GDM1 (cell line): ENCODE measurements around the gene KRTAP6-2.

Experiments
- DNase-seq: peaks from one replicate; lab custom pipeline; 2025; lab: John Stamatoyannopoulos, UW

Gene KRTAP6-2, protein sequence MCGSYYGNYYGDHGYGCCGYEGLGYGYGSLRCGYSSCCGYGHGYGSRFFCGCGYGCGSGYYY

DNA sequence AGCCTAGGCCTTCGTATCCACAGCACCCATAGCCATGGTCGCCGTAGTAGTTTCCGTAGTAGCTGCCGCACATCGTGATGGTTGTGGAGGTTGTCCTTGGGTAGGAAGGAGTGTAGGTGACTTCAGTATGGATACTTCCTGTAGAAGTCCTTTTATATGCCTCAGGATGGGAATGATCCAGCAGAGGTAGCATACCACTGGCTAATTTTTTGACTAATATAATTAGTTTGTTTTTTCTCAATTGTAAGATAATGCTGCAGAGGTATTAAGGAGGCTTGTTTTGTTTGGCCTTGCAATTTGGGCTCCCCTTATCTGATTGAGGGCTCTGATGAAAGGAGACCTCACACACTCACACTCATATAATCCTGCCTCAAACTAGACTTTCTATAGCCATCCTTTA lies at the start of gene KRTAP6-2:
TSS of gene KRTAP6-2 (minus strand) at position 101 of the 400 bp plus-strand sequence. CDS start at position 73, 28 bp downstream.
- no peak for DNase-seq

DNA sequence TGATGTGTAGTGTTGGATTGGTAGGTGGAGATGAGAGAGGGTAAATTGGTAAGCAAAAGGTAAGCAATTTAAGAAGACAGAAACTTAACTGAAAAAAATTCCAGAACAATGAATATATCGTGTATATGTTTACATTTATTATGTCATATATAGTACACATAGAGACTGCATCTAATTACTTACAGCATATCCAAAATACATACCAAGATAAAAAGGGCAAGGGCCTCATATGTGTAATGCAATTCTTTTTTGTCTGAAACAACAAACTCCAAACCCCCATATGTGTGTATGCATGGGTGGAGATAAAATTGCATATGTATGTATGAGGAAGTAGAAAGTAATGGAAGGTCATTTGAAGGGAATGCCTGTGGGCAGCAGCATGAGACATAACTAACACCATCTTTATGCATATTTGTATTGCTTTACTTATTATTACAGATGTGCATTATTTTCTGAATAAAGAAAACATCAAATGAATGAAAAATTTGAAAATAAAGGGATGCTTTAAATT lies 48.3 kb upstream of the KRTAP6-2 start:
- no peak for DNase-seq

DNA sequence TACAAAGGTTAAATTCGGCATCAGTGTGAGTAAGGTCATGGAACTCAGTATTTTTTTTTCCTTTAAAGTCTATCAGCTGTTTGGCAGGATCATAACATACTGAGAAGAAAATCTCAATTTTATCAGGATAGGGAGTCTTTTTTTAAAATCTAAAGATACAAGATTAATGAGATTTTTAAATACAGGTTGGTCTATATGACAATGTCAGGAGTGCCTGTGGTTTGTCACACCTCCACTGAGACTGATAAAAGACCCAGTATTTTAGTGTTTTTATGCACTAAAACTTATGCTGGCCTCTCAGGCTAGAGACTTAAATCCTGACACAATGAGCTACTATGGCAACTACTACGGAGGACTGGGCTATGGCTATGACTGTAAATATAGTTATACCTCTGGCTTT lies 43.9 kb upstream of the KRTAP6-2 start, which contains the start of gene KRTAP20-3:
TSS of gene KRTAP20-3 (plus strand) at position 301 of the 400 bp plus-strand sequence.
- DNase-seq: no peak

DNA sequence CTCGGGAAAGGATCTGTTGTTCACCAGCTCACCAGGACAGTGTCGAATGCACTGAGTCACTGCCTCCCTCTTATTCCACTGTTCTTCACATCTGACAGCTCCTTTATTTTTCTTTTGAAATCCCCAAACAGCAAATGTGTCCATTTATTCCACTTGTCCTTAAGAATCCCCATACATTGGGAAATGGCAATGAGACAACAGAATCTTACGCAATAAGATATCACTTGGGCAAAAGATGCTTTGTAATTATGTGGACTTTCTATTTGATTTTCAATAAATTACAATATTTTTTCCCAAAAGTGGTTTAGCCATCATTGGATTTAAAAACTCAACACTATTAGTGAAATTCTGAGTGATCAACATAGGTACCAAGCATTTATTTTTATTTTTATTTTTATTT lies 40.0 kb upstream of the KRTAP6-2 start:
- DNase-seq: no peak

DNA sequence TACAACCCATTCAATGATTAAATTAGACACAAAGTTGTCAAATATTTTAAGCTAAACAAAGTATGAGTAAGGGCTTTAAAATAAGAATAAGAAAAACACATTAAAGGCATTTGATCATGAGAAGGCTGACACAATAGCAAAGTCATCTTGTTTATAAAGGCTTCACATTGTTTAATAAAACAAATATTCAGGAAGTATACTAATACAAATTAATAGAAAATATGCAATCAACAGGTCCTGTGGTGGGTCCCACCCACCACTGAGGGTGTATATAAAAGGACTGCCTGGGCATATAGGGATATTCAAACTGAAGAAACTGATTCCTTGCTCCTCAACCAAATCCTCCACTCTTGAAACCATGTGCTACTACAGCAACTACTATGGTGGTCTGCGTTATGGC lies 36.2 kb upstream of the KRTAP6-2 start, which contains the start of gene KRTAP20-2:
TSS of gene KRTAP20-2 (plus strand) at position 301 of the 400 bp plus-strand sequence. CDS start at position 359, 58 bp downstream.
- DNase-seq: no peak

DNA sequence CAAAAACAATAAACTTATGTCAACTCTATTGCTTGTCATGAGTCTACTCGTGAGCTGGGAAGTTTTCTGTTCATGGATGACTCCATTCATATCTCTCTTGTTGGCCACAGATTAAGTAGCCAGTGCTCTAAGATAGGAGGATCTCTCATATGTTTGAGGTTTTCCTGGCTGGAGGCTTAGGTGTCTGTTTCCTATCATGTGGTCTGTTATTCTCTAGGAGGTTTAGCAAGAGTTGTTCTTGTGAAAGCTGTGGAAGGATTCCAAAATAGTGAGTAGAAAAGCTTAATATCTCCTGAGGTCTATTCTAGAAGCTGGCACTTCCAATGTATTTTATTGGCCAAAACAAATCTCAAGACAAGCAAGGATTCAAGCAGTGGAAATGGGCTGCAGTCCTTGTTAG lies 30.5 kb upstream of the KRTAP6-2 start:
- DNase-seq: no peak

DNA sequence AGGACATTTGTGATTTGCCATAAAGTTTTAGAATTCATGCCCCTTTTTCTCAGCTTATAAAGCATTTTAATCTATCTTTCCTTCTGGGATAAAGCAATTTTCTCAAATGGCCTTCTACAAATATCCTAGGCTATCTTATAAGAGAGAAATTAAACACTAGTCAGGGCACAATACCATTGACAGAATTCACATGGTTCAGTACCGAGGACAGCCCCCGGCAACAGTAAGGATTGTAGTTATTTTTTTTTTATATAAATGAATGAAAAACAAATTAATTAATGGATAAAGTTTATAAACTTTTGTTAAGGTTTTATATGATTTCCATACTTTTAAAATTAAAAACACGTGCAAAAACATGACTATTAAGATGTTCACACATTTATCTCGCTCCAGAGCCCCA lies 29.4 kb upstream of the KRTAP6-2 start:
- no peak for DNase-seq

DNA sequence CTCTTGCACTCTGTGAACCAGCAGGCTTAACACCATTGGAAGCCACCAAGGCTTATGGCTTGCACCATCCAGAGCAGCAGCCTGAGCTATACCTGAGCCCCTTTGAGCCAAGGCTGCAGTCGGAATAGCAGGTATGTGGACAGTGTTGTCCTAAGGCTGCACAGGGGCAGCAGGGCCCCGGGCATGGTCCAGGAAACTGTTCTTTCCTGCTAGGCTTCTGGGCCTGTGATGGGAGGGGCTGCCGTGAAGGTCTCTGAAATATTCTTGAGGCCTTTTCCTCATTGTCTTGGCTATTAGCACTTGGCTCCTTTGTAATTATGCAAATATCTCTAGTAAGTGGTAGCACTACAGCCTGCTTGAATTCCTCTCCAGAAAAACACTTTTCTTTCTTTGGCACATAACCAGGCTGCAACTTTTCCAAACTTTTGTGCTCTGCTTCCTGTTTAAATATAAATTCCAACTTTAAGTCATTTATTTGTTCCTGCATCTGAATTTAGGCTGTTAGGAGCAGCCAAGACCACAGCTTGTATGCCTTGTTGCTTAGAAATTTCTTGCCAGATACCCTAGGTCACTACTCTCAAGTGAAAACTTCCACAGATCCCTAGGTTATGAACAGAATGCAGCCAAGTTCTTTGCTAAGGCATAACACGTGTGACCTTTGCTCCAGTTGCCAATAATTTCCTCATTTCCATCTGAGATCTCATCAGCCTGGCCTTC lies 26.9 kb upstream of the KRTAP6-2 start:
- DNase-seq: no peak

DNA sequence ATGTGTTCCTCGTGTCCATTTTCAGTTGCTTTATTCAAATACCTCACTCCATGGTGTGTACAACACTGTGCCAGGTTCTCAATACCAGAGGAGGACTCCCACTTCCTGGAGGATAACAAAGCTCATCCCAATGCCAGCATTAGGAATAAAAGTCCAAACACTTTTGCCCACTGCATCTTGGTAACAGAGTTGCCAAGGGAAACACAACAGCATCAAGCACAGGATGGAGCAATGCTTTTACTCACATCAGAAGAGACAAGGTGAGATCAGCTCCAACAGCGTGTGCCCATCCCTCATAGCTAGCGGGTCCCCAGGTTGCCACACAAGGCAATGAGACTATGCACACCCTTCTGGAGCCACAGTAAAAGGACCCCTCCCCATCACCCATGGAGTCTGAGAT lies 24.7 kb upstream of the KRTAP6-2 start:
- no peak for DNase-seq

DNA sequence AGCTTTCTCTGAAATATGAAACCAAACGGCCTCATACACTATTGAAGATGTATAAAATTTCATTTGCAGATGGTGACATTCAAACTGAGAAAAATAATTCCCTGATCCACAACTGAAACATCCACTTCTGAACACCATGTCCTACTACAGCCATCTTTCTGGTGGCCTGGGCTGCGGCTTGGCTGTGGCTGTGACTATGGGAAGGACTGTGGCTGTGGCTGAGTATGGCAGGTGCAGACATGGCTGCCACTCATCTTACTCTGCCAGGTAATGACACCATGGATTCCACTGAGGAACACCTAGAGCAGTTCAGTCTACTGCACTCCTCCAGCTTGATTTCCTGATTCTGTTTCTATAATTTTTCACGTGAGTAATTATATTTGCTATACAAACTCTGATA lies 21.8 kb upstream of the KRTAP6-2 start, which contains the start of gene KRTAP20-4:
TSS of gene KRTAP20-4 (plus strand) at position 106 of the 400 bp plus-strand sequence.
- no peak for DNase-seq

DNA sequence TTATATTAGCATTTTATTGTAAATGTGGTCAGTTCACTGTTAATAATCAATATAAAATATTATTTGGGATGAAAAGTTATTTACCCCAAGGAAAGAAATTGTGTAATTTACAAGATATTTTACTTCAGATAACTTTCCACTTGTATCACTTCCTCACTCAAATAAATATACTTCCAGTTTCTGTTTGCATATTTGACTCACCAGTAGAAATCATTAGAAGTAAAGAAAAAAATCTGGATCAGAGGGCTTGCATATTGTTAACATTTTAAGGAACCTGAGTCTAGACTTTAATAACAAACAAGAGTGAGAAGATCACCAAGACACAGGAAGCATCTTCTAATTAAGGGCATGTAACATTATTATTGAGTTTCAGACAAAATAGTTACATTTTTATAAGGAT lies 21.4 kb upstream of the KRTAP6-2 start:
- DNase-seq: no peak

DNA sequence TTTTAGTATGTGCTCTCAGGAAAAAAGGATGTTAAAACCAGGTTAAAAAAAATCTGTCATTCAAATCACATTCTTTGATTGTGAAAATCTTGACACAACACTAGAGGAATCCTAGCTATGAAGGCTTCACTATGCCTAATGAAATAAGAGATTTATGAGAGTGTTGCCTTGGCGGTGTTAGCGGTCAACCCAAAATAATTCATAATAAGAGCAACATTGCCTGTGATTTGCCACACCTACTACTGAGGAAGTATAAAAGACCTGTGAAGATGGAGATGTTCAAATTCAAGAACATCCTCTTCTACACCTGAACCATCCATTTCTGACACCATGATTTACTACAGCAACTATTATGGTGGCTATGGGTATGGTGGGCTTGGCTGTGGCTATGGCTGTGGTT lies 17.4 kb upstream of the KRTAP6-2 start, which contains the start of gene KRTAP20-1:
TSS of gene KRTAP20-1 (plus strand) at position 301 of the 400 bp plus-strand sequence. CDS start at position 331, 30 bp downstream.
- no peak for DNase-seq

DNA sequence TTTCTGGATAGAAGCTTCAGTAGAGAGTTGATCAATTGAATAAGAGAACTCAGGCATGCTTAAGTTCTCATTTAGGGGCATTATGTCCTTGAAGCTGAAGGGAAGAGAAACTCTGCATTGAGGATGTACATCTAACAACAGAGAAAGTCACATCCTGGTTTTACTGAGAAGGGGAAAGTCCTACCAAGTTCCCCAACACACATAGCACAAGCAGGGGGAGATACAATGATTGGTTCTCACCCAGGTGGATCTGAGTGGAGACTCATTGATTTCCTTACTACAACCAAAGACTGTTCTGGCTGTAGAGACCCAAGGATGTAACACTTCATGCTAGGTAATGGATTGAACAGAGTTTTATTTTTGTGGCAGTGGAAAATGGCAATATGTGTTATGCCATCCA lies 16.5 kb upstream of the KRTAP6-2 start:
- no peak for DNase-seq

DNA sequence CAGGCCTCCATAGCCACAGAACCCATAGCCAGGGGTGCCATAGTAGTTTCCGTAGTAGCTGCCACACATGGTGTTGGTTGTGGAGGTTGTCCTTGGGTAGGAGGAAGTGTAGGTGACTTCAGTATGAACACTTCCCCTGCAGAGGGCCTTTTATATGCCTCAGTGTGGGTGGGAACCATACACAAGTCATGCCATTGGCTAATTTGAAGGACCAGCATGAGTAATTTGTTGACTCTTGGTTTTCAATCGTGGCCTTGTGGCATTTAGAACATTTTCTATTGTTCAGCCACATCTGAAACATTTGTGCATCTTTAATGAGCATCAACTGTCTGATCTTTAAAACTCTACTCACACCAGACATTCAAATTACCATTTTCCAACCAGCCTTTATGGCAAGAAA lies 15.1 kb upstream of the KRTAP6-2 start, which contains the start of gene KRTAP6-1:
TSS of gene KRTAP6-1 (minus strand) at position 95 of the 400 bp plus-strand sequence. CDS start at position 69, 26 bp downstream.
- DNase-seq: no peak

DNA sequence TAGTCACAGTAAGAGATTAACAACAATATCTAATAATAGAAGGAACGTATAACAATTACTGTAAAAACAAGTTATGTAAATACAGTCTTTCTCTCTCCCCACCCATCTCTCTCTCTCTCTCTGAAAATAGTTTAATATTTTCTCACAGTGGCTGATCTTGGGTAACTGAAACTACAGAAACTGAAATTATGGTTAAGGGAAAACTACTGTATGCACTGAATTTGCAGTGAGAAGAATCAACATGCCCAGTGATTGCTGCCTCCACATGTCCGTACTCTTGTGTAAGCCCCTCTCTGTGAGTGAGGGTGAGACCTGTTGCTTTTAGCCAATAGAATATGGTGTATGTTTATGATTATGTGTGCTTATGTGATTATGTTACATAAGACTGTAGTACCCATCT lies 13.4 kb upstream of the KRTAP6-2 start:
- no peak for DNase-seq

DNA sequence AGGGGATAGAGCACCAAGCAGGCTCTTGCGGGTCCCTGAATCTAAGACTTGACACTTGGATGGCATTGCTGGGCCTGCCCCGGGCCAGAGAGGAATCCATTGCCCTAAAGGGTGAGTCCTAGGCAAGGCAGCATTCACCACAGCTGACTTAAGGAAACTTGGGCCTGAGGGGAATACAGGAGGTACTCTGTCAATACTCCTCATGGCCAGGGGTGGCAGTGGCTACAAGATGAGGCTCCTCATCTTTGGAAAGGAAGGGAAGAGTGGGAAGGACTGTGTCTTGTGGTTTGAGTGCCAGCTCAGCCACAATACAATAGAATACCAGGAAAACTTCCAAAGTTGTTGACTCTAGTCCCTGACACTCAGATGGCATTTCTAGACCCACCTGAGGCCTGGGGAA lies 7.3 kb upstream of the KRTAP6-2 start:
- no peak for DNase-seq

DNA sequence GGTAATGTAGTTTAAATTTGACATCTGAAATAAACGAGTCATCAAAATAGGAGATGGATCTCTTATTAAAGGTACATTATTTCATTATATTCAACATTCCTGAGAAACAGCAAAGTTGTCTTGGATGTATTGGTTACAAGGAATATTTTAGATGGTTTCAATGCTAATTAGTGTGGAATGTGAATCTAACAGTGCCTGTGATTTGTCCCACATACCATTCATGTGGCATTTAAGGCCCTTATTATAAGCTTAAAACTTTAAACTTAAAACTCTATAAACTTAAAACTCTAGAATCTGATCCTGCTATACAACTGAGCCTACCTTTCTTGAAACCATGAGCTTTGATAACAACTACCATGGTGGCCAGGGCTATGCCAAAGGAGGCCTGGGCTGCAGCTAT lies 2.1 kb upstream of the KRTAP6-2 start, which contains the start of gene KRTAP22-1:
TSS of gene KRTAP22-1 (plus strand) at position 301 of the 400 bp plus-strand sequence.
- DNase-seq: no peak

DNA sequence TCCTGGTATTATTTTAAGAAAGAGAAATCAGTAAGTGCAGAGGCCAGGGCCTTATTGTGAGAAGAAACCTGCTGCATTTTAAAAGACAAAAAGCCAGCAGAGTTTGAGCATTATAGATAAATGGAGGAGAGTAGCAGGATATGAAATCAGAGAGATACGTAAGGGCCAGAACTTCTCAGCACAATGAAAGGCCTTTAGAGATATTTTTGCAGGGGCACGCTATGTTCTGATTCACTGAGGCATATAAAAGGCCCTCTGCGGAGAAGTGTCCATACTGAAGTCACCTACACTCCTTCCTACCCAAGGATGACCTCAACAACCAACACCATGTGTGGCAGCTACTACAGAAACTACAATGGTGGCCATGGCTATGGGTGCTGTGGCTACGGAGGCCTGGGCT lies 6.6 kb downstream of the KRTAP6-2 start, which contains the start of gene KRTAP6-3:
TSS of gene KRTAP6-3 (plus strand) at position 301 of the 400 bp plus-strand sequence. CDS start at position 307, 6 bp downstream.
- no peak for DNase-seq

DNA sequence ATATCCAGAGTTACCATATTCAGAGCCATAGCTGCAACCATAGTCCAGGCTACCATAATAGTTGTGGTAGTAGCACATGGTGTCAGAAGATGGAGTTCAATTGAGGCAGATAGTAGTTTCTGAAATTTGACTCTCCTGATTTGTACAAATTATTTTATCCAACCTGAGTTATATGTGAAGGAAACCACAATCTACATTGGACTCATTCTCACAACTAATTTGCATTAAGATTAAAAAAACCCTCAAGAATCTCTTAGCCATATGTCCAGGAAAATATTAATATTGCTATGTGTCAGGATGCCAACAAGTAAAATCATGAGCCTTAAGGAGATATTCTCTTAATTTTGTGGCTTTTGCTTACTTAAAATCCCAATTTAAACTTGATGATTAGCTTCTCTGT lies 8.4 kb downstream of the KRTAP6-2 start, which contains the start of gene KRTAP22-2:
TSS of gene KRTAP22-2 (minus strand) at position 101 of the 400 bp plus-strand sequence.
- DNase-seq: no peak

DNA sequence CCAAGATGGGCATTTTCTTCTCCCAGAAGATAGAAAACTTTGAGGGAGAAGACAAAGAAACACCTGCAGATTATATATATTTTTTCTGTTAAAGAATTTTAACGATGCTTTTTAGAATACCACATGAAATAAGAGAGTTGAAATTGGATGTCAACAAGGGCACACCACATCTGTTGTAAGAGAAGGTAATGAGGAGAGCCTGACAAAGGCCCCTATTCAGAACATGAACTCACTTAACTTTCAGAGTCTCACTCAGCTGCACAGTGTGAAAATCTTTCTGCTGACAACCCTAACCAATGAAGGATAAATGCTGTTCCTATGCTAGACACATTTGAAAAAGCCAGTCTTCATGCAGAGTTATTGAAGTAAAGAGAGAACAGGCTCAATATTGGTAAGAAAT lies 15.8 kb downstream of the KRTAP6-2 start:
- no peak for DNase-seq

DNA sequence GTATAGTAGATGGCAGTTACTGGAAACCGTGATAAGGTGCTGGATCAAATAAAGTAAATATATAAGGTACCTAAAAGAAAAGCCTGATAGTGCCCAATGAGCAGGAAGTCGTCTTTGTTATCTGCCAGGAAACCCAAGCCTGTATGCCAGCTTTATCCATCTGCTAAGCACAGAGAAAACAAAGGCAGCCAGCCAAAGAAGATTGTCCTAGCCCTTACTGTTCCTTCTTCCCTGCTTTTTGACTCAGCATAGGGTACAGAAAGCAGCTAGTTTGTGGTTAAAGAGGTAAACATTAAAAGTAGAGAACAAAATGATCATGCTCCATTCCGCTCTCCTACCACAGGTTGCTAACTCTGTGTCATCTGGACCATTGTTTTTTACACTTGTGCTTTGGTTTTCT lies 18.6 kb downstream of the KRTAP6-2 start:
- no peak for DNase-seq

DNA sequence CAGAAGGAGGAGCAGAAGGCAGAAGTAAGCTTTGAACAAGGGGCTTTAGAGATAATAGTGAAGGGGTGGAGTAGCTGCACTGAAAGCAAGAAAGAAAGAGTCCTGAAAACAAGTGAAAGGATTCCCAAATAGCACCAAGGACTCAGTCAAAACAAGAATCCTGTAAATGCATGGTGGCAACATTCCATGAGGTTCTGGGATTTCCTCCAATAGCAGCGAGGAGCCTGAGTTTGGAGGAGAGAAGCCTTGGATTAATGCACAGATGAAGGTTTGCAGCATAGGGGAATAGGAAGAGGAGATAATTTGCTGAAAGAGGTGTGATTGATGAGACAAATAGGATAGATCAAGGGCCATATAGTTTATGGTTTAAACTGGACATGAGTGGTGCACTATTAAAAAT lies 19.4 kb downstream of the KRTAP6-2 start:
- DNase-seq: no peak

DNA sequence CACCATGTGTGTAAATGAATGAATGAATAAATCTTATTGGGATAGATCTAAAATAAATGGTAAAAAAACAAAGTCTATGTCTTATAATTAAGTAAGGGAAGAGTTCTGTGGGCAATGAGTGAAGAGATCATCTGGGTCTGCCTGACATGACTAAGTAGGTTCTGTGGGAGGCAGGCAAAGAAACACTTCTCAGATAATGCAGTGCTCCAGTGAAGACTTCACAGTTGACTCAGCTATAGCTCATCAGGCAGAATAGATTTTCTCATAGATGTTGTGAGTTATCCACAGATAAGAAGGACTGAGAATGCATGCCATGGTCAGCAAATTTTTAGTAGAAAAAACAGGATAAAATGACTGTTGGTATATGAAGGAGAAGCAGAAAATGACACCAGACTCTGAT lies 20.9 kb downstream of the KRTAP6-2 start:
- DNase-seq: no peak
